ENCODE data around the gene LBH. TPM values are rescaled to one million over a fixed set of nuclear protein-coding genes. Genes with fewer than 3 reads are reported as not detected.

Gene LBH
- total RNA-seq, 1 donor from 2014 or later = 2.4 TPM

- DNase-seq (ENCODE audit: low read depth, low spot score) = no peak
These were observed 3.0 kb downstream of the LBH start for GRCh38 chr2:30234180-30234971.

- DNase-seq (ENCODE audit: low read depth, low spot score) = no peak
These were observed 3.8 kb downstream of the LBH start for GRCh38 chr2:30235008-30235655.

- DNase-seq (ENCODE audit: low read depth, low spot score) = no peak
These were observed 4.7 kb downstream of the LBH start for GRCh38 chr2:30235859-30236535.

- no peak for DNase-seq (ENCODE audit: low read depth, low spot score)
These were observed 5.4 kb downstream of the LBH start for GRCh38 chr2:30236591-30237238.

GRCh38 chr2:30237239-30237965 lies 6.1 kb downstream of the LBH start:
- no peak for DNase-seq (ENCODE audit: low read depth, low spot score)

- DNase-seq (ENCODE audit: low read depth, low spot score) = no peak
These were observed 6.8 kb downstream of the LBH start for GRCh38 chr2:30237966-30238800.

- DNase-seq (ENCODE audit: low read depth, low spot score) = no peak
These were observed 8.1 kb downstream of the LBH start for GRCh38 chr2:30239308-30239985.

- no peak for DNase-seq (ENCODE audit: low read depth, low spot score)
These were observed 8.8 kb downstream of the LBH start for GRCh38 chr2:30239986-30240752.

GRCh38 chr2:30243231-30243630 lies 11.9 kb downstream of the LBH start:
- DNase-seq (ENCODE audit: low read depth, low spot score) = no peak

GRCh38 chr2:30245364-30245763 lies 14.0 kb downstream of the LBH start:
- DNase-seq (ENCODE audit: low read depth, low spot score) = no peak

- no peak for DNase-seq (ENCODE audit: low read depth, low spot score)
These were observed 17.5 kb downstream of the LBH start for GRCh38 chr2:30248791-30249190.

- DNase-seq (ENCODE audit: low read depth, low spot score) = no peak
These were observed 18.0 kb downstream of the LBH start for GRCh38 chr2:30249354-30249753.

GRCh38 chr2:30250421-30250820 lies 19.1 kb downstream of the LBH start:
- DNase-seq (ENCODE audit: low read depth, low spot score) = no peak

- peak; percentile 71 for DNase-seq (ENCODE audit: low read depth, low spot score)
These were observed 21.7 kb downstream of the LBH start for GRCh38 chr2:30252723-30253701.

GRCh38 chr2:30253873-30254684 lies 22.7 kb downstream of the LBH start:
- no peak for DNase-seq (ENCODE audit: low read depth, low spot score)

GRCh38 chr2:30254685-30255001 lies 23.3 kb downstream of the LBH start:
- DNase-seq (ENCODE audit: low read depth, low spot score) = no peak

- no peak for DNase-seq (ENCODE audit: low read depth, low spot score)
These were observed 23.7 kb downstream of the LBH start for GRCh38 chr2:30255026-30255425.

Data from pulmonary artery endothelial cell (primary cell).